Prostate gland (tissue), 2 donors: ENCODE measurements around the gene APOD.

ENCODE experiments used
- POLR2A ChIP-seq: fragments of 450-650 bp; IDR thresholded peaks from one replicate; pipeline ENCODE4 v1.6.1; 2016; ENCODE audit warnings: antibody characterized with exemption, mild to moderate bottlenecking
- POLR2AphosphoS5 ChIP-seq: sonication (generic); formaldehyde crosslinking; IDR thresholded peaks from one replicate; pipeline ENCODE4 v1.6.1; 2017; ENCODE audit warnings: antibody characterized with exemption
- TF ChIP-seq, protein P1 (sequence below), 4 experiments: fragments of 200-600 bp in 2 of 4; fragments of 450-650 bp in 2 of 4; sonication (generic) in 2 of 4; IDR thresholded peaks; 1 replicate in 3 of 4; 2 replicates in 1 of 4; pipeline ENCODE4 v1.5.1; 2016 to 2019; ENCODE audit warnings: antibody characterized with exemption in 4 of 4, mild to moderate bottlenecking in 2 of 4, moderate library complexity in 2 of 4

DNA sequence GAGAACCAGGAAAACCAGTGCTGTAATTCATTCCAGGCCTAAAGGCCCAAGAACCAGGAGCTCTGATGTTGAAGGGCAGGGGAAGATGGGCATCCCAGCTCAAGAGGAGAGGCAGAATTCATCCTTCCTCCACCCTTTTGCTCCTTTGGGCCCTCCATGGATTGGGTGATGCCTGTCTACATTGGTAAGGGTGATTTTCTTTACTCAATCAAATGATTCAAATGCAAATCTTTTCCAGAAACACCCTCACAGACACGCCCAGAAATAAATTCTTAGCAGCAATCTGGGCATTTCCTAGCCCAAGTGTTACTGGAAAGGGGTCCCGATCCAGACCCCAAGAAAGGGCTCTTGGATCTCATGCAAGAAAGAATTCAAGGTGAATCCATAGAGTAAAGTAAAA lies 17.6 kb upstream of the APOD start:
- TF ChIP-seq, protein P1, sequence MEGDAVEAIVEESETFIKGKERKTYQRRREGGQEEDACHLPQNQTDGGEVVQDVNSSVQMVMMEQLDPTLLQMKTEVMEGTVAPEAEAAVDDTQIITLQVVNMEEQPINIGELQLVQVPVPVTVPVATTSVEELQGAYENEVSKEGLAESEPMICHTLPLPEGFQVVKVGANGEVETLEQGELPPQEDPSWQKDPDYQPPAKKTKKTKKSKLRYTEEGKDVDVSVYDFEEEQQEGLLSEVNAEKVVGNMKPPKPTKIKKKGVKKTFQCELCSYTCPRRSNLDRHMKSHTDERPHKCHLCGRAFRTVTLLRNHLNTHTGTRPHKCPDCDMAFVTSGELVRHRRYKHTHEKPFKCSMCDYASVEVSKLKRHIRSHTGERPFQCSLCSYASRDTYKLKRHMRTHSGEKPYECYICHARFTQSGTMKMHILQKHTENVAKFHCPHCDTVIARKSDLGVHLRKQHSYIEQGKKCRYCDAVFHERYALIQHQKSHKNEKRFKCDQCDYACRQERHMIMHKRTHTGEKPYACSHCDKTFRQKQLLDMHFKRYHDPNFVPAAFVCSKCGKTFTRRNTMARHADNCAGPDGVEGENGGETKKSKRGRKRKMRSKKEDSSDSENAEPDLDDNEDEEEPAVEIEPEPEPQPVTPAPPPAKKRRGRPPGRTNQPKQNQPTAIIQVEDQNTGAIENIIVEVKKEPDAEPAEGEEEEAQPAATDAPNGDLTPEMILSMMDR (IDR thresholded peaks at IDR 0.05), result no peak
- TF ChIP-seq POLR2A, result no peak
- TF ChIP-seq POLR2AphosphoS5, result no peak
